Mesothelial cell of epicardium (in vitro differentiated cells): ENCODE results near the gene MECR. TPM values are rescaled to one million over a fixed set of nuclear protein-coding genes. Genes with fewer than 3 reads are reported as not detected.
A peak's percentile ranks its signal among the peaks of the same experiment; 100 is the strongest.

Experiments
- DNase-seq, 2 experiments: peaks; one replicate each; pipeline ENCODE4 v3.0.0; 2021; ENCODE audit warnings: low spot score in 2 of 2; ENCODE audit not compliant: unreplicated experiment in 2 of 2
- H3K27ac Mint-ChIP-seq: 2 replicates; pipeline ENCODE4 v1.8.0; 2021; ENCODE audit warnings: mixed read lengths
- H3K27me3 Mint-ChIP-seq: 2 replicates; pipeline ENCODE4 v1.8.0; 2021; ENCODE audit warnings: low read depth, mixed read lengths
- H3K36me3 Mint-ChIP-seq: 2 replicates; pipeline ENCODE4 v1.8.0; 2021; ENCODE audit warnings: mixed read lengths
- H3K4me1 Mint-ChIP-seq: 2 replicates; pipeline ENCODE4 v1.8.0; 2021; ENCODE audit warnings: mixed read lengths
- H3K4me3 Mint-ChIP-seq: 2 replicates; pipeline ENCODE4 v1.8.0; 2021; ENCODE audit warnings: mild to moderate bottlenecking, moderate library complexity, mixed read lengths
- H3K9me3 Mint-ChIP-seq: 2 replicates; pipeline ENCODE4 v1.8.0; 2021; ENCODE audit warnings: mixed read lengths
- total RNA-seq: library from RNA; stranded (reverse); gene quantifications from 3 replicates; pipeline ENCODE4 v1.2.1, GENCODE V29; 2021
- TF ChIP-seq, protein P1 (sequence below): fragments of 200-600 bp; sonication (generic); IDR thresholded peaks from one replicate; pipeline ENCODE4 v1.5.0; 2021; ENCODE audit warnings: antibody characterized with exemption; ENCODE audit not compliant: unreplicated experiment

The MECR gene
- total RNA-seq, 1 donor from 2014 or later = 36.6 TPM

GRCh38 chr1:29172415-29172939, 58.3 kb downstream of the MECR start:
- Mint-ChIP-seq H3K27me3 (no peaks in the 10 kb centered on the region), H3K9me3 (peaks cover 4% of the 10 kb centered on the region), H3K4me3 (no peak overlapping the region), H3K4me1 (peaks cover 51% of the 10 kb centered on the region), H3K36me3 (peaks cover 15% of the 10 kb centered on the region), H3K27ac (no peak overlapping the region)
- TF ChIP-seq, protein P1, sequence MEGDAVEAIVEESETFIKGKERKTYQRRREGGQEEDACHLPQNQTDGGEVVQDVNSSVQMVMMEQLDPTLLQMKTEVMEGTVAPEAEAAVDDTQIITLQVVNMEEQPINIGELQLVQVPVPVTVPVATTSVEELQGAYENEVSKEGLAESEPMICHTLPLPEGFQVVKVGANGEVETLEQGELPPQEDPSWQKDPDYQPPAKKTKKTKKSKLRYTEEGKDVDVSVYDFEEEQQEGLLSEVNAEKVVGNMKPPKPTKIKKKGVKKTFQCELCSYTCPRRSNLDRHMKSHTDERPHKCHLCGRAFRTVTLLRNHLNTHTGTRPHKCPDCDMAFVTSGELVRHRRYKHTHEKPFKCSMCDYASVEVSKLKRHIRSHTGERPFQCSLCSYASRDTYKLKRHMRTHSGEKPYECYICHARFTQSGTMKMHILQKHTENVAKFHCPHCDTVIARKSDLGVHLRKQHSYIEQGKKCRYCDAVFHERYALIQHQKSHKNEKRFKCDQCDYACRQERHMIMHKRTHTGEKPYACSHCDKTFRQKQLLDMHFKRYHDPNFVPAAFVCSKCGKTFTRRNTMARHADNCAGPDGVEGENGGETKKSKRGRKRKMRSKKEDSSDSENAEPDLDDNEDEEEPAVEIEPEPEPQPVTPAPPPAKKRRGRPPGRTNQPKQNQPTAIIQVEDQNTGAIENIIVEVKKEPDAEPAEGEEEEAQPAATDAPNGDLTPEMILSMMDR = no peak
- no peak for DNase-seq

GRCh38 chr1:29171521-29171920, 59.2 kb downstream of the MECR start:
- TF ChIP-seq, protein P1 = no peak
- Mint-ChIP-seq H3K4me3 (no peak overlapping the region), H3K4me1 (peaks cover 45% of the 10 kb centered on the region), H3K27ac (peak overlapping the region; percentile 83), H3K9me3 (peaks cover 4% of the 10 kb centered on the region), H3K36me3 (peaks cover 16% of the 10 kb centered on the region), H3K27me3 (no peaks in the 10 kb centered on the region)
- DNase-seq = no peak

DNA sequence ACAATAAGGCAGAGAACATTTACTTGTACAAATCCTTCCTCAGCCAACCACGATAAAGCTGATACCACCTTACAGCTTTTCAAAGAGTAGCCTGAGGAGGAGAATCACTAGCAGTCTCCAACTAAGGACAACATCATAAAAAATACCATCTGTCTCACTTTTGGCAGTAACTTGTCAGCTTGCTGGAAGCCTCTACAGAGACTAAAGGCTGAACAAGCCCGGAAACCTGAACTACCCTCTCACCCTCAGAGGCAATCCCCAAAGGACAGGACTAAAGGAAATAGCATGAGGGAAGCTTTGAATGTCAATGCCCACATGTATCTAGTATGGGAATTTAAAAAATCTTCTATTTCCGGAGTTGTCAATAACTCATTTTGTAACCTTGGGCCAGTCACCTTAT, 59.6 kb downstream of the MECR start:
- DNase-seq = no peak
- H3K27me3 Mint-ChIP-seq = no peaks in the 10 kb centered on the region
- H3K27ac Mint-ChIP-seq = peak overlapping the region; percentile 83
- H3K4me3 Mint-ChIP-seq = no peak overlapping the region
- H3K36me3 Mint-ChIP-seq = peaks cover 16% of the 10 kb centered on the region
- TF ChIP-seq, protein P1 = no peak
- H3K9me3 Mint-ChIP-seq = peaks cover 4% of the 10 kb centered on the region
- peaks cover 44% of the 10 kb centered on the region for H3K4me1 Mint-ChIP-seq

- Mint-ChIP-seq H3K27me3 (no peaks in the 10 kb centered on the region), H3K4me1 (peaks cover 46% of the 10 kb centered on the region), H3K4me3 (no peak overlapping the region)
Observed at GRCh38 chr1:29169976-29170375, 60.8 kb downstream of the MECR start.

DNA sequence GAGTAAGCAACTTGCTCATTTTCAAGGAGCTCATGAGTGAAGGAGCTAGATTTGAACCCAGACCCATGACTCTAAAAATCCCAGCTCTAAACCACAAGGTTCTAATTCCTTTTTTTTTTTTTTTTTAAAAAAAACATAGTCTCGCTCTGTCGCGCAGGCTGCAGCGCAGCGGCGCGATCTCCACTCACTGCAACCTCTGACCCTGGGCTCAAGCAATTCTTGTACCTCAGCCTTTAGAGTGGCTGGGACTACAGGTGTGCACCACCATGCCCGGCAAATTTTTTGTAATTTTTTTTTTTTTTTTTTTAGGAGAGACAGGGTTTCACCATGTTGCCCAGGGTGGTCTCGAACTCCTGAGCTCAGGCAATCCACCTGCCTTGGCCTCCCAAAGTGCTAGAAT, 62.8 kb downstream of the MECR start:
- no peak overlapping the region for H3K4me3 Mint-ChIP-seq

More at GRCh38 chr1:29169976-29170375, 60.8 kb downstream of the MECR start:
- Mint-ChIP-seq H3K9me3 (peaks cover 4% of the 10 kb centered on the region), H3K36me3 (peaks cover 21% of the 10 kb centered on the region), H3K27ac (peak overlapping the region; percentile 47)
- DNase-seq = no peak
- TF ChIP-seq, protein P1 = no peak

More for the DNA sequence above, 62.8 kb downstream of the MECR start:
- no peaks in the 10 kb centered on the region for H3K27me3 Mint-ChIP-seq
- H3K36me3 Mint-ChIP-seq = peaks cover 20% of the 10 kb centered on the region
- H3K27ac Mint-ChIP-seq = no peak overlapping the region
- no peaks in the 10 kb centered on the region for H3K9me3 Mint-ChIP-seq
- no peak for DNase-seq
- H3K4me1 Mint-ChIP-seq = peaks cover 58% of the 10 kb centered on the region
- TF ChIP-seq, protein P1 = no peak
